Smooth muscle cell (in vitro differentiated cells): ENCODE results near the gene ITIH5. TPM values are rescaled to one million over a fixed set of nuclear protein-coding genes. Genes with fewer than 3 reads are reported as not detected.

ENCODE experiments used
- DNase-seq: peaks from one replicate; lab custom pipeline; 2025; ENCODE audit not compliant: unreplicated experiment; lab: John Stamatoyannopoulos, UW
- H2AFZ ChIP-seq: fragments of 200-600 bp; sonication (generic); 2 replicates; pipeline ENCODE4 v1.6.0; 2016; ENCODE audit warnings: antibody characterized with exemption, low read depth, mild to moderate bottlenecking
- H3F3A ChIP-seq: fragments of 200-600 bp; sonication (generic); 2 replicates; pipeline ENCODE4 v1.6.0; 2017; ENCODE audit warnings: antibody characterized with exemption, low read depth
- H3K27ac ChIP-seq: fragments of 200-600 bp; sonication (generic); 2 replicates; pipeline ENCODE4 v1.5.1; 2016; ENCODE audit warnings: low read depth, mild to moderate bottlenecking
- H3K27me3 ChIP-seq: fragments of 200-600 bp; sonication (generic); 2 replicates; pipeline ENCODE4 v1.6.1; 2016; ENCODE audit warnings: low read depth, mild to moderate bottlenecking
- H3K36me3 ChIP-seq: fragments of 200-600 bp; sonication (generic); 2 replicates; pipeline ENCODE4 v1.5.1; 2016; ENCODE audit warnings: low read depth
- H3K4me1 ChIP-seq: fragments of 200-600 bp; sonication (generic); 2 replicates; pipeline ENCODE4 v1.5.1; 2016; ENCODE audit warnings: low read depth
- H3K4me2 ChIP-seq: fragments of 200-600 bp; sonication (generic); 2 replicates; pipeline ENCODE4 v1.6.0; 2016; ENCODE audit warnings: mild to moderate bottlenecking
- H3K4me3 ChIP-seq: fragments of 200-600 bp; sonication (generic); 2 replicates; pipeline ENCODE4 v1.5.1; 2016; ENCODE audit warnings: mild to moderate bottlenecking
- H3K79me2 ChIP-seq: fragments of 200-600 bp; sonication (generic); 2 replicates; pipeline ENCODE4 v1.6.0; 2016; ENCODE audit warnings: low read depth, mild to moderate bottlenecking
- H3K9ac ChIP-seq: fragments of 200-600 bp; sonication (generic); 2 replicates; pipeline ENCODE4 v1.6.0; 2016; ENCODE audit warnings: low read depth
- H3K9me3 ChIP-seq: fragments of 200-600 bp; sonication (generic); replicated peaks from 2 replicates; pipeline ENCODE4 v1.5.1; 2016; ENCODE audit warnings: low read depth
- H4K20me1 ChIP-seq: fragments of 200-600 bp; sonication (generic); 2 replicates; pipeline ENCODE4 v1.6.0; 2016; ENCODE audit warnings: low read depth
- WGBS: methylation state at CpG from one replicate; pipeline ENCODE4 v1.1.7; 2016; ENCODE audit warnings: low lambda C conversion rate; 5-methylcytosine and 5-hydroxymethylcytosine counted together
- polyA plus RNA-seq: library from polyadenylated mRNA; unstranded; fragments of >200 nt; fragmentation: Nextera tagmentation; extraction: Ambion mirVana; gene quantifications from 2 replicates; pipeline ENCODE4 v1.2.1, GENCODE V29; 2016
- total RNA-seq: library from RNA; depleted of rRNA; stranded (reverse); fragments of >200 nt; gene quantifications from 2 replicates; pipeline ENCODE4 v1.2.3, GENCODE V29; 2014
- TF ChIP-seq, protein P1 (sequence below): fragments of 200-600 bp; sonication (generic); IDR thresholded peaks from 2 replicates; pipeline ENCODE4 v1.5.1; 2017; ENCODE audit warnings: borderline replicate concordance, mild to moderate bottlenecking, antibody characterized with exemption; ENCODE audit not compliant: insufficient read depth, poor library complexity, severe bottlenecking

Gene ITIH5
- total and polyA plus RNA-seq, 2 experiments from 2014 or later, result 9.1 to 12.6 TPM

DNA sequence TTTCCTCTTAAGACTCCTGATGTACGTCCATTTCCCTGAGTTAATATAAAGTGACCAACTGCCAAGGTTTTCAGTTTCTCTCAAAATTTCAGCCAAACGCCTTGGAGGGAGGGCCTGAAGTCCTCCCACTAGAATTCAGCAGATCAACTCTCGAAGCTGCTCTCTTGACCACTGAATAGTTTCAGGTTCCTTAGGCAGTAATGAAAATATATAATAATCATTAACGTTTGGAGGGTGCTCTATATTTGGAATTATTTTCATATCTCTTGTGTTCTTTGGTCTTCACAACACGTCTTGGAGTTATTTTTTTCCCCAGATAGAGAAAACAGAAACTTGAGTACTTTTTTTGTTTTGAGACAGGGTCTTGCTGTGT is 132.3 kb downstream of the ITIH5 start:
- no peaks in the 10 kb centered on the region for H3F3A ChIP-seq
- no peaks in the 10 kb centered on the region for H3K79me2 ChIP-seq
- TF ChIP-seq, protein P1, sequence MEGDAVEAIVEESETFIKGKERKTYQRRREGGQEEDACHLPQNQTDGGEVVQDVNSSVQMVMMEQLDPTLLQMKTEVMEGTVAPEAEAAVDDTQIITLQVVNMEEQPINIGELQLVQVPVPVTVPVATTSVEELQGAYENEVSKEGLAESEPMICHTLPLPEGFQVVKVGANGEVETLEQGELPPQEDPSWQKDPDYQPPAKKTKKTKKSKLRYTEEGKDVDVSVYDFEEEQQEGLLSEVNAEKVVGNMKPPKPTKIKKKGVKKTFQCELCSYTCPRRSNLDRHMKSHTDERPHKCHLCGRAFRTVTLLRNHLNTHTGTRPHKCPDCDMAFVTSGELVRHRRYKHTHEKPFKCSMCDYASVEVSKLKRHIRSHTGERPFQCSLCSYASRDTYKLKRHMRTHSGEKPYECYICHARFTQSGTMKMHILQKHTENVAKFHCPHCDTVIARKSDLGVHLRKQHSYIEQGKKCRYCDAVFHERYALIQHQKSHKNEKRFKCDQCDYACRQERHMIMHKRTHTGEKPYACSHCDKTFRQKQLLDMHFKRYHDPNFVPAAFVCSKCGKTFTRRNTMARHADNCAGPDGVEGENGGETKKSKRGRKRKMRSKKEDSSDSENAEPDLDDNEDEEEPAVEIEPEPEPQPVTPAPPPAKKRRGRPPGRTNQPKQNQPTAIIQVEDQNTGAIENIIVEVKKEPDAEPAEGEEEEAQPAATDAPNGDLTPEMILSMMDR, result no peak
- no peak overlapping the region for H3K9ac ChIP-seq
- no peaks in the 10 kb centered on the region for H3K36me3 ChIP-seq
- 94% methylated on average over 5 of the region's 5 CpGs for WGBS
- H3K4me2 ChIP-seq, result no peak overlapping the region
- no peaks in the 10 kb centered on the region for H4K20me1 ChIP-seq
- H3K4me3 ChIP-seq, result no peak overlapping the region
- no peaks in the 10 kb centered on the region for H3K27me3 ChIP-seq
- H3K4me1 ChIP-seq, result no peaks in the 10 kb centered on the region
- H3K27ac ChIP-seq, result no peak overlapping the region
- H2AFZ ChIP-seq, result no peak overlapping the region
- no peaks in the 10 kb centered on the region for H3K9me3 ChIP-seq
- DNase-seq, result no peak

DNA sequence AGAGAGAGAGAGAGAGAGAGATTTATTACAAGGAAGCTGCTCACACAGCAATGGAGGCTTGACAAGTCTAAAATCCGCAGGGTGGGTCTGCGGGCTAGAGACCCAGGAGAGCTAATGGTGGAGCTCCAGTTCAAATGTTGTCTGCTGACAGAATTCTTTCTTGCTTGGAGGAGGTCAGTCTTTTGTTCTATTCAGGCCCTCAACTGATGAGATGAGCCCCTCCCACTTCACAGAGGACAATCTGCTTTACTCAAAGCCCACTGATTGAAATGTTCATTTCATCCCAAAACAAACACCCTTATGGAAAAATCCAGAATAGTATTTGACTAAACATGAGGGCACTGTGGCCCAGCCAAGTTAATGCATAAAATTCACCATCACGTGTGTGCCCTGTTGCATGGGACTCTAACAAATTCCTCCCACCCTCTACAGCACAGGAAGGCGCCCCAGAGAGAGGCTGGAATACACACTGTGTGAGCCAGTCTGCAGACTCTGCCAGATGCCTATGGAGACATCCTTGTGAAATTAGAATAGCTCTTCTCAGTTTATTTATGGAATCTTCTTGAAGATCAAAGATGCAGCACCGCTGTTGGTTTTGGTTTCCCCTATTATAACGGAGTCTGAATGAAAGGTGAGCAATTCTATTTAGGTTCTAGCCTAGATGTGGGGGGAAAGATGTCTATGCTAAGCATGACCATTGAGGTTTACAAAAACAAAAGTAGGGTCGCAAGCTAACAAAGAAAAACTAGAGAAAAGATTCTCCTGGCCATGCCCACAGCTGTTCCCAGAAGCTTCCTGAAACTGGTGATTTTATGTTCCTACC is 132.9 kb downstream of the ITIH5 start:
- H2AFZ ChIP-seq, result no peak overlapping the region
- TF ChIP-seq, protein P1, result no peak
- no peak overlapping the region for H3K9ac ChIP-seq
- no peaks in the 10 kb centered on the region for H4K20me1 ChIP-seq
- no peaks in the 10 kb centered on the region for H3K36me3 ChIP-seq
- H3K4me1 ChIP-seq, result no peaks in the 10 kb centered on the region
- no peak overlapping the region for H3K27ac ChIP-seq
- no peaks in the 10 kb centered on the region for H3F3A ChIP-seq
- no peak overlapping the region for H3K4me3 ChIP-seq
- no peaks in the 10 kb centered on the region for H3K79me2 ChIP-seq
- H3K27me3 ChIP-seq, result peaks cover 4% of the 10 kb centered on the region
- no peak for DNase-seq
- WGBS, result 81% methylated on average over 7 of the region's 7 CpGs
- no peak overlapping the region for H3K4me2 ChIP-seq
- H3K9me3 ChIP-seq, result no peaks in the 10 kb centered on the region

DNA sequence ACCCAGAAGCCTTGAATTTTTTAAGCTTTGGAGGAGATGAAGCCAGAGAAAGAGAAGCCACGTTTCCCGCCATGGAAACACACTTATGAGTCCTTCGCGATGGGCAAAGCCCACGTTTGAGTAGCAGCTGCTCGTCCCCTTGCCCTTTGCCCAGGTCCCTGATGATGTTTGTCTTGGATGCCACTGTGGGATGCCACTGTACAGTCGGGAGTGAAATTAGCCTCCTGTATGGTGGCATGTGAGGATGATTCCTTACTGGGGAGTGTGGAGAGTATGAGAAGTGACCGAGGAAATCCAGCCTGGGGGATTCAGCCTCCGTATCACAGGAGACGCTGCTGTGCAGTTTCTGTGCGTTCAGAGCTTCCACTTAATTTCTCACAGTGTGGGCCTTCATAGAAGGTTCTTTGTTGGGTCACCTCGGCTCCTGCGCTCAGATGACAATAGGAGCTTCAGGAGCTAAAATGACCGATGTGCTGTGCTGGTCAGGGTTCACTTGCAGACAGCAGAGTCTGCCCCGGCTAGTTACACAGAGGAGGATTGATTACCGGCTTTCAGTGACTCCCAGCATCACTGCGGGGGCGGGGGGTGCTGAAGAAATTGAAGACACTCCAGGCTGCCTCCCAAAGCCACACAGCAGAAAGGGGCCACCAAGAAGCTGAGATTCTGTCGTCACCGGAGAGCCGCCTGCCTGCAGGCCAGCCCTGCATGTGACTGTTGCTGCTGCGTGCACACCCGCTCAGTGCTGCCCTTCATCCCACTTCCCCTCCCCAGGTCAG is 133.9 kb downstream of the ITIH5 start:
- Histone ChIP-seq H2AFZ (no peak overlapping the region), H3F3A (no peaks in the 10 kb centered on the region), H3K4me1 (no peaks in the 10 kb centered on the region), H3K4me2 (no peak overlapping the region), H3K9me3 (no peaks in the 10 kb centered on the region), H3K36me3 (no peaks in the 10 kb centered on the region), H3K9ac (no peak overlapping the region), H3K4me3 (no peak overlapping the region), H3K27ac (no peak overlapping the region), H3K27me3 (peaks cover 7% of the 10 kb centered on the region), H4K20me1 (no peaks in the 10 kb centered on the region), H3K79me2 (no peaks in the 10 kb centered on the region)
- DNase-seq, result no peak
- TF ChIP-seq, protein P1, result no peak
- WGBS, result 90% methylated on average over 23 of the region's 23 CpGs
